Germinal center (tissue), 1 donor: Measurements from ENCODE around the gene SON.

Experiments
- DNase-seq: peaks from one replicate; pipeline ENCODE4 v3.0.0; 2012; ENCODE audit warnings: mixed read lengths, low spot score

SON gene

DNA sequence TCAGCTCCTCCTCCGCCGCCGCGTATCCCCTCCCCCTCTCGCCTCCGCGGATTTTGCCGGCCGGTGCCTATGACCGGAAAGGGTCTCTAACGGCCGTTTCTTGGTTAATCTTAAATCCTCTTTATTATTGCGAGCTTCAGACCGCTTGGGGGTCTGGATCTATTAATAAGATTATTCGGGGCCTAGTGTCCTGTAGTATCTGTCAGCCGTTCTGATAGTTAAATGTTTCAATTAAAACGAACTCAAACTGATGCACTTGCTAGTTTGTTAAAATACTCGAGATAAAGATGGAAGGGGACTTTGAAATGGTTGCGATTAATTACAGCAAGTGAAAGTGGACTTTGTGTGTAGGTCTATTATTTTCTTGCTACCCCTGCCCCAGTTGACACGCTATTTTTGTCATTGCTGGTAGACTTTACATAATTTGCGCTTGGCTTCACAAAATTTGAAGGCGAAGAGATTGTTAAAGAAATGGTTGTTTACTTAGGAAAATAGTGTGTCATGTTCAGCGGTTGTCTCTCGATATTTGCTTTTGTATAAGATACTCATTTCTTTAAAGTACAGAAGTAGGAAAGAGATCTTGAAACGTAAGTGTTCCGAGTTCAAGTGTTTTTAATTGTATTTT lies 779 bp downstream of the SON start:
- no peak for DNase-seq

DNA sequence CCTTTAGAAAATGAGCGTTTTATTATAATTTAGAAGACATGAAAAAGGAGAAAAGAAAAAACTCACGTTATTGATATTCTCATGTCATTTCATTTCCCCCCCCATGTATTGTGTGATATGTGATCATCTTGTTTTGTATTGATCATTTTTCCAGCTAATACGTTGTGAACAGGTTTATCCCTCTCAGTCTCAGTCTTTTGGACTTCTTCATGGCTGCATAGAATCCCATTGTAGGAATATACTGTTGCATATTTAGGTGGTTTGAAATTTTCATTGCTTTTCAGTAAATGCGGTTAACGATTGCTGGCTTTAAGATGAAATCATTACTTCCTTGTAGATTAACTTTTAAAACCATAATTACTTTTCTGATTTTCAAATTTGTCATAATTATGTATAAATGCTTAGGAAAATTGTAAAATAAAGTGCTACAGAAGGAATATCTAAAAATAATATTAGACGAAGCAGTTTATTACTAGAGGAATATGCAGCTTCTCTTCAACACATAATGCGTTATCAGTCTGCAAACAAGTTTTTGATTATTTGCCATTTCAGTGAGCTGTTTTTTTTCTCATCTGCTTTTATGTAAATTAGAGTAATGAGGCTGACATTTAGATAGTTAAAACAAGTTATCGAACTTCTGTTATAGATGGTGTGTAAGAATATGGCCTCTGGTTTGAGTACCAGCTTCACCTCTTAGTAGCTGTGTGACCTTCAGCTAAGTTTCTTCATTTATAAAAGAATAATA lies 1.8 kb downstream of the SON start:
- DNase-seq = no peak

DNA sequence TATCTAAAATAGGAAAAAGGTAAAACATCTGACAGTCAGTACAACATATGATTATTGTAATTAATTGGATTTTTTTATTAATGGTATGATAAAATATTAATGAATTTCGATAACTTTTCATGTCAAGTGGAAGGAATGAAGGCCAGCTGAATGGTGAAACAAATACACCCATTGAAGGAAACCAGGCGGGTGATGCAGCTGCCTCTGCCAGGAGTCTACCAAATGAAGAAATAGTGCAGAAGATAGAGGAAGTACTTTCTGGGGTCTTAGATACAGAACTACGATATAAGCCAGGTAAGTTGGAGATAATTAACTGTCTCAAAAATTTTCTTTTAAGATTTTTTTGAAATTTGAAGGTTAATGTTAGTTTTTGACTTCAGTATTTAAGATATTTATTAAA lies 3.2 kb downstream of the SON start:
- no peak for DNase-seq

DNA sequence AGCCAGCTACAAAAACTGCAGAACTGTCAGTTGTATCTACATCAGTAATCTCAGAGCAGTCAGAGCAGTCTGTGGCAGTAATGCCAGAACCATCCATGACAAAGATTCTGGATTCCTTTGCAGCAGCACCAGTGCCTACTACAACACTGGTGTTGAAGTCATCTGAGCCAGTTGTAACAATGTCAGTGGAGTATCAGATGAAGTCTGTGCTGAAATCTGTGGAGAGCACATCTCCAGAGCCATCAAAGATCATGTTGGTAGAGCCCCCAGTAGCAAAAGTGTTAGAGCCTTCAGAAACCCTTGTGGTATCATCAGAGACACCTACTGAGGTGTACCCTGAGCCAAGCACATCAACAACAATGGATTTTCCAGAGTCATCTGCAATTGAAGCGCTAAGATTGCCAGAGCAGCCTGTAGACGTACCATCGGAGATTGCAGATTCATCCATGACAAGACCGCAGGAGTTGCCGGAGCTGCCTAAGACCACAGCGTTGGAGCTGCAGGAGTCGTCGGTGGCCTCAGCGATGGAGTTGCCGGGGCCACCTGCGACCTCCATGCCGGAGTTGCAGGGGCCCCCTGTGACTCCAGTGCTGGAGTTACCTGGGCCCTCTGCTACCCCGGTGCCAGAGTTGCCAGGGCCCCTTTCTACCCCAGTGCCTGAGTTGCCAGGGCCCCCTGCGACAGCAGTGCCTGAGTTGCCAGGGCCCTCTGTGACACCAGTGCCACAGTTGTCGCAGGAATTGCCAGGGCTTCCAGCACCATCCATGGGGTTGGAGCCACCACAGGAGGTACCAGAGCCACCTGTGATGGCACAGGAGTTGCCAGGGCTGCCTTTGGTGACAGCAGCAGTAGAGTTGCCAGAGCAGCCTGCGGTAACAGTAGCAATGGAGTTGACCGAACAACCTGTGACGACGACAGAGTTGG lies 7.3 kb downstream of the SON start:
- no peak for DNase-seq

DNA sequence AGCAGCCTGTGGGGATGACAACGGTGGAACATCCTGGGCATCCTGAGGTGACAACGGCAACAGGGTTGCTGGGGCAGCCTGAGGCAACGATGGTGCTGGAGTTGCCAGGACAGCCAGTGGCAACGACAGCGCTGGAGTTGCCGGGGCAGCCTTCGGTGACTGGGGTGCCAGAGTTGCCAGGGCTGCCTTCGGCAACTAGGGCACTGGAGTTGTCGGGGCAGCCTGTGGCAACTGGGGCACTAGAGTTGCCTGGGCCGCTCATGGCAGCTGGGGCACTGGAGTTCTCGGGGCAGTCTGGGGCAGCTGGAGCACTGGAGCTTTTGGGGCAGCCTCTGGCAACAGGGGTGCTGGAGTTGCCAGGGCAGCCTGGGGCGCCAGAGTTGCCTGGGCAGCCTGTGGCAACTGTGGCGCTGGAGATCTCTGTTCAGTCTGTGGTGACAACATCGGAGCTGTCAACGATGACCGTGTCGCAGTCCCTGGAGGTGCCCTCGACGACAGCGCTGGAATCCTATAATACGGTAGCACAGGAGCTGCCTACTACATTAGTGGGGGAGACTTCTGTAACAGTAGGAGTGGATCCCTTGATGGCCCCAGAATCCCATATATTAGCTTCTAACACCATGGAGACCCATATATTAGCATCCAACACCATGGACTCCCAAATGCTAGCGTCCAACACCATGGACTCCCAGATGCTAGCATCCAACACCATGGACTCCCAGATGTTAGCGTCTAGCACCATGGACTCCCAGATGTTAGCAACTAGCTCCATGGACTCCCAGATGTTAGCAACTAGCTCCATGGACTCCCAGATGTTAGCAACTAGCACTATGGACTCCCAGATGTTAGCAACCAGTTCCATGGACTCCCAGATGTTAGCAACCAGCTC lies 8.2 kb downstream of the SON start:
- no peak for DNase-seq

DNA sequence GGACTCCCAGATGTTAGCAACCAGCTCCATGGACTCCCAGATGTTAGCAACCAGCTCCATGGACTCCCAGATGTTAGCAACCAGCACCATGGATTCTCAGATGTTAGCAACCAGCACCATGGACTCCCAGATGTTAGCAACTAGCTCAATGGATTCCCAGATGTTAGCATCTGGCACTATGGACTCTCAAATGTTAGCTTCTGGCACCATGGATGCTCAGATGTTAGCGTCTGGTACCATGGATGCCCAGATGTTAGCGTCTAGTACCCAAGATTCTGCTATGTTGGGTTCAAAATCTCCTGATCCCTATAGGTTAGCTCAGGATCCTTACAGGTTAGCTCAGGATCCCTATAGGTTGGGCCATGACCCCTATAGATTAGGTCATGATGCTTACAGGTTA lies 8.8 kb downstream of the SON start:
- DNase-seq = no peak

DNA sequence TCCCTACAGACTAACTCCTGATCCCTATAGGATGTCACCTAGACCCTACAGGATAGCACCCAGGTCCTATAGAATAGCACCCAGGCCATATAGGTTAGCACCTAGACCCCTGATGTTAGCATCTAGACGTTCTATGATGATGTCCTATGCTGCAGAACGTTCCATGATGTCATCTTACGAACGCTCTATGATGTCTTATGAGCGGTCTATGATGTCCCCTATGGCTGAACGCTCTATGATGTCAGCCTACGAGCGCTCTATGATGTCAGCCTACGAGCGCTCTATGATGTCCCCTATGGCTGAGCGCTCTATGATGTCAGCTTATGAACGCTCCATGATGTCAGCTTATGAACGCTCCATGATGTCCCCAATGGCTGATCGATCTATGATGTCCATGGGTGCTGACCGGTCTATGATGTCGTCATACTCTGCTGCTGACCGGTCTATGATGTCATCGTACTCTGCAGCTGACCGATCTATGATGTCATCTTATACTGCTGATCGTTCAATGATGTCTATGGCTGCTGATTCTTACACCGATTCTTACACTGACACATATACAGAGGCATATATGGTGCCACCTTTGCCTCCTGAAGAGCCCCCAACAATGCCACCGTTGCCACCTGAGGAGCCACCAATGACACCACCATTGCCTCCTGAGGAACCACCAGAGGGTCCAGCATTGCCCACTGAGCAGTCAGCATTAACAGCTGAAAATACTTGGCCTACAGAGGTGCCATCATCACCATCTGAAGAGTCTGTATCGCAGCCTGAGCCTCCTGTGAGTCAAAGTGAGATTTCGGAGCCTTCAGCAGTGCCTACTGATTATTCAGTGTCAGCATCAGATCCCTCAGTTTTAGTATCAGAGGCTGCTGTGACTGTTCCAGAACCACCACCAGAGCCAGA lies 9.5 kb downstream of the SON start:
- DNase-seq = no peak

DNA sequence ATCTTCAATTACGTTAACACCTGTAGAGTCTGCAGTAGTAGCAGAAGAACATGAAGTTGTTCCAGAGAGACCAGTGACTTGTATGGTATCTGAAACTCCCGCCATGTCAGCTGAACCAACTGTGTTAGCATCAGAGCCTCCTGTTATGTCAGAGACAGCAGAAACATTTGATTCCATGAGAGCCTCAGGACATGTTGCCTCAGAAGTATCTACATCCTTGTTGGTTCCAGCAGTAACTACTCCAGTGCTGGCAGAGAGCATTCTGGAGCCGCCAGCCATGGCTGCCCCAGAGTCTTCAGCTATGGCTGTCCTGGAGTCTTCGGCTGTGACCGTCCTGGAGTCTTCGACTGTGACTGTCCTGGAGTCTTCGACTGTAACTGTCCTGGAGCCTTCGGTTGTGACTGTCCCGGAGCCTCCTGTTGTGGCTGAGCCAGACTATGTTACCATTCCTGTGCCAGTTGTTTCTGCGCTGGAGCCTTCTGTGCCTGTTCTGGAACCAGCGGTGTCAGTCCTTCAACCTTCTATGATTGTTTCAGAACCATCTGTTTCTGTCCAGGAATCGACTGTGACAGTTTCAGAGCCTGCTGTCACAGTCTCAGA lies 10.3 kb downstream of the SON start:
- DNase-seq = no peak

DNA sequence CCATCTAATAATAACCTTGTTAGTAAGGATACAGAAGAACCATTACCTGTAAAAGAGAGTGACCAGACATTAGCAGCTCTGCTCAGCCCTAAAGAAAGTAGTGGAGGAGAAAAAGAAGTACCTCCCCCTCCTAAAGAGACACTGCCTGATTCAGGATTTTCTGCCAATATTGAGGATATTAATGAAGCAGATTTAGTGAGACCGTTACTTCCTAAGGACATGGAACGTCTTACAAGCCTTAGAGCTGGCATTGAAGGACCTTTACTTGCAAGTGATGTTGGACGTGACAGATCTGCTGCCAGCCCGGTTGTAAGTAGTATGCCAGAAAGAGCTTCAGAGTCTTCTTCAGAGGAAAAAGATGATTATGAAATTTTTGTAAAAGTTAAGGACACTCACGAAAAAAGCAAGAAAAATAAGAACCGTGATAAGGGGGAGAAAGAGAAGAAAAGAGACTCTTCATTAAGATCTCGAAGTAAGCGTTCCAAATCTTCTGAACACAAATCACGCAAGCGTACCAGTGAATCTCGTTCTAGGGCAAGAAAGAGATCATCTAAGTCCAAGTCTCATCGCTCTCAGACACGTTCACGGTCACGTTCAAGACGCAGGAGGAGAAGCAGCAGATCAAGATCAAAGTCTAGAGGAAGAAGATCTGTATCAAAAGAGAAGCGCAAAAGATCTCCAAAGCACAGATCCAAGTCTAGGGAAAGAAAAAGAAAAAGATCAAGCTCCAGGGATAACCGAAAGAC lies 11.6 kb downstream of the SON start:
- DNase-seq = no peak

DNA sequence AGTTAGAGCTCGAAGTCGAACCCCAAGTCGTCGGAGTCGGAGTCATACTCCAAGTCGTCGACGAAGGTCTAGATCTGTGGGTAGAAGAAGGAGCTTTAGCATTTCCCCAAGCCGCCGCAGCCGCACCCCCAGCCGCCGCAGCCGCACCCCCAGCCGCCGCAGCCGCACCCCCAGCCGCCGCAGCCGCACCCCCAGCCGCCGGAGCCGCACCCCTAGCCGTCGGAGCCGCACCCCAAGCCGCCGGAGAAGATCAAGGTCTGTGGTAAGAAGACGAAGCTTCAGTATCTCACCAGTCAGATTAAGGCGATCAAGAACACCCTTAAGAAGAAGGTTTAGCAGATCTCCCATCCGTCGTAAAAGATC lies 12.1 kb downstream of the SON start:
- no peak for DNase-seq

DNA sequence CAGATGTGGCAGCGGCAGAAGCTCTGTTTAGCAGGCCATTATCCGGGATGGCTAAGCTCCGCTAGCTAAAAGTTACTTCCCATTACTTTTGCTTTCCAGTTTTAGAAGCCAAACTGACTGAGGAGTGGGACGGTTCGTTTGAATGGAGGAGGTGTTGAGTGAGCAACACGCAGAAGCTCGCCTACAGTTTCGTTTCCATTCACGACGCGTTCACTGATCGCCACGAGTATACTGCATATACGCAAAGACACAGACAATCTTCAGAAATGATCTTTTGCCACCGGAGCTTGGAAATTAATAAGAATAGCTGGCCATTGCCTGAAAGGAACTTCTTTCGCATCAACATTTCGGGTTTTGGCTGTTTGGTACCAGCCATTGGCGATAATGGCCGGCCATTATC lies 14.6 kb downstream of the SON start:
- DNase-seq = no peak

DNA sequence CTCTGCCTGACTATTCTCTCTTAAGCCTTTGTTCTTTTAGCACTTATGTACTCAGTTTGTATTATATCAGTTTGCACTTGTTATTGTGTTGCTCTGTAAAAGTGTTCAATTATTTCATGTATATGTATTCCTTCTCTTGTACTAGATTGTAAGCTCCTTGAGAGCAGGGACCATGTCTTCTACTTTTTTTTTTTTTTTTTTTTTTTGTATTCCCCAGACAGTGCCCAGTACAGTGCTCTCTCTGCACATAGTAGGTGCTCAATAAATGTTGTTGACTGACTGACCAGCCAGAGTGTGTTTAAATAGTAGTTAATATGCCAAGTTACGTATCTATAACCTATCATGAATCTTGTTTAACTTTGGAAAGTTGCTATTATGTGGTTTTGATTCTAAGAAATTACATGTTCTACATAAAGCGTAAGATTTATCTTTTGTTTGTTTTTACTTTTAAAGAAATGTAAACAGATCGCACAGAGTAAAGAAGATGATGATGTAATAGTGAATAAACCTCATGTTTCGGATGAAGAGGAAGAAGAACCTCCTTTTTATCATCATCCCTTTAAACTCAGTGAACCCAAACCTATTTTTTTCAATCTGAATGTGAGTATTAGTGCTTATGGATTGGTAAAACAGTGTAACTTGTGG lies 16.1 kb downstream of the SON start:
- no peak for DNase-seq

DNA sequence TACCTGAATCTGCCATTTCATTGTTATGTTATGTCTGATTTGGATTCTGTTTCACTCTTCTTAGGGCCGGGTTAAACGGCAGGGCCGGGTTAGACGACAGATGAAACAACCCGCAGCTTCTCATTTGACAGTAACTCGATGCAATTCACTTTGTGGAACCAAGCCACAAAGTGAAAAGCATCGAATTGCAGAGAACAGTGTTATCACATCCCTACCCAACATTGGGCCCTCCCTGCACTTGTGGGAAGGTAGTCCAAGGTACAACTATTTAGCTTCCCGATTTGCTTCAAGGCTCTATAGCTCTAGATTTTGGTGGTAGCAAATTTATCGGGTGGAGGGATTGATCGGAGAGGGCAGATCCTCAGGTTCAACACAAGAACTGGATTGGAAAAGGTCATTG lies 17.0 kb downstream of the SON start:
- DNase-seq = no peak

DNA sequence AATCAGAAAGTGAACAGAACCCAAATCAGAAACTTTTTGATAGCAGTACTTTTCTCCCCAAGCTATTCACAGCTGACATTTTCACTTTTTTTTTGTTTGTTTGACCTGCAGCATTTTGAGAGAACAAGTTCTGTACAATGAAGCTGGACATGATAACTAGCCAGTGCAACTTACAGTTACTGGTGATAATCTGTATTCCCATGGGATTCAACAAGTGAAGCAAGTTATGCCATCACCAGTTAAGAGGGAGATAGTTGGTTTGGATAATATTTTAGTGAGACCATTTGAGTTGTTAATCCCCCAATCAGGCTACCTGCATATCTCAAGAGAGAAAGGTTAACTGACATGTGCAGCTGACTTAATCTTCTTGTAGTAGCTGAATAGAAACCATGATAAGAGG lies 18.1 kb downstream of the SON start:
- no peak for DNase-seq

DNA sequence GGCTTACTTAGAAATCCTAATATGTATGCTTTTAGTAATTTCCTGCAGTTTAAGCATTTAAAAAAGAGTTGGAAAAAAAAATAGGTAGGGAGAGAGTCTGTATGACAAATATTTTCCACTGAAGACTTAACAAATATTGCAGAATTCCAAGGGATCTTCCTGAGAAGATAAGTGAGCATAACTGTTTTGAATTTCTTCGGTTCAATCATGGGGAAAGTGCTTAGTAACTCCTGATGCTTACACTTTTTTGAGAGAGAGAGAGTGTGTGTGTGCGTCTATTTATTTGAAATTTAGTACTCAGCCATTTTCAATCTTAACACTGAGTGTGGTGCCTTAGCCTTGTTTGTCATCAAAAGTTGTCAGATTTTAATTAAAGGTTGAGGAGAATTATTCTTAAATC lies 18.5 kb downstream of the SON start:
- no peak for DNase-seq

DNA sequence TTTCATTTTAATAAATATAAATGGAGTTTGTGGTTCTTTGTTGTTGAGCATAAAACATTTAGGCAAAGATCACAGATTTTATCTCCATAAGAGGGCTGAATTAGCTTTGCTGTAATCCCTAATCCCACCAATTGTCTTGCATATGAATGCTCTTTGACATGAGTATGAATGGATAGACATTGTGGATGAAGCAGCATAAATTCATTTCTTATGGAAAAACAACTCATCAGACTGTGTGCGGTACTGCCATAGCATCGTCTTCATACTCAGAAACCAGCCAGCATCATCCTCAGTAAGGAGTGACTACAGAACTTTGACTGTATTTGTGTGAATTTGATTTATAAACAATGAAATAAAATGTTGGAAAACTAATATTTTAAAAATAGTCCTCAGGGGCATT lies 19.6 kb downstream of the SON start:
- no peak for DNase-seq

DNA sequence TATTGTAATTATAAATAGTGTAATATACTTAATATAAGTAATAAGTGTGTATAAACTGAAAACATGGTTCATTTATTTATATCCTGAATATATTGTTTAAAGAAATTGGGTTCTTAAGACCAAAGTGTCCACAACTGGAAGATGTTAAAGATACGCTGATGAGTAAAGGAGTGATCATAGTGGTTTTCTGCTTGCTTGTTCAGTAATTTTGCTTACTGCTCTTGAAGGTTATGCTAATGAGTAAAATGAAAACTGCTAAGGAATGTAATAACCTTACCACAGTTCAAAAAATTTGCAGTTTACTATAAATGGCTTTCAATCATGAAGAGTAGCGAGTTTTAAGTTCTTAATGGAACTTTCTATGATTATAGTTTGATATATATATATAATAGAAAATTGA lies 23.7 kb downstream of the SON start:
- DNase-seq = no peak

DNA sequence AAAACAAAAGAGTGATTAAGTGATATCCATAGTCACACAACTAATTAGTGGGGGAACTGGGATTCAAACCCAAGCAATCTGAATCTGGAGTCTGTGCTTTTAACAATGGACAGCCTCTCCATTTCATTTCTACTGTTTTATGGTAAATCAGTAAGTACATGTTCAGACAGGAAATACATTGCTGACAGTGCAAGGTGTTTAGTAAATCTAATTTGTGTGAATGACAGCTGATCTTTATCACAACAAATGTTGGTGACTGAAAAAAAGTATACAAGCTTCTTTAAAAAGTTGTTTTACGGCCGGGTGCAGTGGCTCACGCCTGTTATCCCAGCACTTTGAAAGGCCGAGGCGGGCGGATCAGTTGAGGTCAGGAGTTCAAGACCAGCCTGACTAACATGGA lies 25.1 kb downstream of the SON start:
- no peak for DNase-seq

DNA sequence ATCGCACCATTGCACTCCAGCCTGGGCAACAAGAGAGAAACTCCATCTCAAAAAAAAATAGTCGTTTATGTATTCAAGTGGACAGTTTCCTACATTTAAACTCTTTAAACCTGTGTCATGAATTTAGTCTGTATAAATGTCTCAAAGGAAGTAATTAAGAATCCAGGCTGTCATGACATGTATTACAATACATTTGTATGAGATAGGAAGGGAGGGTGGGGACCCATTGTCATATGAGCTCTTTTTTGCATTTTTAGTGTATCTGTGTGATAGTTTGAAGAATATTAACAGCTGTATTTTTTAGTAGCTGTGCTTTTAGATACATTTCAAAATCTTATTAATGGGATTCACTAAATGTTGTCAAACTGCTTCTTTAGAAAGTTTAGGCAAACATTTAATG lies 25.6 kb downstream of the SON start:
- no peak for DNase-seq
